GM10847 (cell line): ENCODE data around the gene PRCD.

ENCODE experiments used
- POLR2A ChIP-seq: IDR thresholded peaks from 2 replicates; pipeline ENCODE4 v1.6.1; 2011; ENCODE audit not compliant: insufficient read length; ENCODE audit errors: extremely low read depth

PRCD gene

DNA sequence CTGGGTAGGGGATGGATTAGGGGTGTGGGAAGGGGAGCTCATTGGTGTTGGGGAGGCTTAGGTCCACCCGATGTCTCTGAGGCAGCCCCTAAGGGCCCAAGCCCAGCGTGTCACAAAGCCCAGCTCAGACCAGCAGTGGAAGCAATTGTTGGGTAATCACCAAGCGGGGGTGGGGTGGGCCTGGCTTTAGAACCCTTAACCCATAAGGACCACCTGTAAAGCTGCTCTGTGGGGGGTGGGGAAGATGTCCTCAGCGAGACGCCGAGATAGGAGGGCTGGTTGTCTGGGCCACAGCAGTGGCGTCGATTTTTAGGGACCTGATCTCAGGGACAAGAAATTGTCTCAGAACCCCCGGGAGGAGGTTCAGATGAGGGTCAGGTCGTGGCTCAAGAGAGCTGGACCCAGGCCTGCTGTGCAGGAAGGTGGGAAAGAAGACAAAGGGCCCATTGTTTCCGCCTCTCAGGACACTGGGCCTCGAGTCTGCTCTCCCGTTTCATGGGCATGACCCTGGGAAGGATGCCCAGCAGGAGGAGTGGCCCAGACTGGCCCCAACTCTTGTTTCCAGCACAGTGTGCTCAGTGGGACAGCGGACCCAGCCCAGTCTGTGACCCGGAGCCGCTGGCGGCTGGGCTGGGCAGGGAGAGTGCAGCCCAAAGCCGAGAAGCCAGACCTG is 29.9 kb downstream of the PRCD start:
- TF ChIP-seq POLR2A: no peak

GRCh38 chr17:76570457-76570856 is 30.6 kb downstream of the PRCD start:
- TF ChIP-seq POLR2A: no peak

GRCh38 chr17:76570877-76571471 is 31.1 kb downstream of the PRCD start:
- no peak for TF ChIP-seq POLR2A

DNA sequence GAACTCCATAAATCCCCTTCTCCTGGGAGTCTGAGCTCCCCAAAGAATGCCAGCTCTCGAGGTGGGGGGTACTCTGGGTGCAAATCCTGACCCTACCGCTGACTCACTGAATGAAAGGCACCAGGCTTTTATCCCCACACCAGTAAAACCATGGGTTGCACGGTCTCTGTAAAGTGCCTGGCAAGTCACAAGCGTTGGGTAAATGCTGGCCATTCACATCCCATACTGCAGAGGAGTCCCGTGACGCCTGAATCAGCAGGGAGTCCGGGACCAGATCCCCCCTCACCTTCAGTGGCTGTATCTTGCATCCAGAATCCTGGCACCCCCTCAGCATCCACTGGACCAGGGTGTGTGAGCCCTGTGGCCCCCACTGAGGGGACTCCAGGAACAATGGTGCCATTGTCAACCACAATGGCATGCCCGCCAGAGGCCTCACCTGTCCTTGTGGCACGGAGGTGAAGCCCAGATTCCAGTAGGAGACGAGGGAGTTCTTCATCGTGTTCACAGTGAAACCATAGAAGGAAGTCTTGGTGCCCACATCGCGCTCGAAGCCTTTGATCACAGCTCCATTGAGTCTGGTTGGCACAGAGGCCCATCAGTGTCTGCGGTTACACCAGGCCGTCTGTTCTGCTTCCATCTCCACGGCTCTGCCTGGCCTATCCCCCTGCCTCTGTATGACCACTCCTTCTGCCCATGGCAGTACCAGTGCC is 32.5 kb downstream of the PRCD start:
- no peak for TF ChIP-seq POLR2A

DNA sequence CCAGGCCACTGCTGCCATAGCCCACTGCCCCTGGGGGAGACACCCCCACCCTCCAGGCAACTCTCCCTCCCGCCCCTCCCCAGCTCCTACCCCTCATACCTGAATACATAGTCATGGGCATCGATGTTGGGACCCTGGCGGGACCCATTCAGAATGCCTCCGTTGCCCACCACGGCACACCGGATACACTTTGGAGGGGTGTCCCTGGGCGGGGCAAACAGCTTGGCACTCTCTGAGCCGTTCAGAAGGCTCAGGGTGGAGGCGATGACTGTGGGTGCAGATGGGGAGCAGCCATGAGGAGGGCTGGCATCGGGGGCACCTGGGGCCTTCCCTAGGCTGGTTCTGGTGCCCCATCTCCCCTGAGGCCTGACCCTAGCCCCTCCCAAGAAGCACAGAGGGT is 33.3 kb downstream of the PRCD start:
- TF ChIP-seq POLR2A: no peak

GRCh38 chr17:76574166-76574565 is 34.3 kb downstream of the PRCD start:
- TF ChIP-seq POLR2A: no peak

DNA sequence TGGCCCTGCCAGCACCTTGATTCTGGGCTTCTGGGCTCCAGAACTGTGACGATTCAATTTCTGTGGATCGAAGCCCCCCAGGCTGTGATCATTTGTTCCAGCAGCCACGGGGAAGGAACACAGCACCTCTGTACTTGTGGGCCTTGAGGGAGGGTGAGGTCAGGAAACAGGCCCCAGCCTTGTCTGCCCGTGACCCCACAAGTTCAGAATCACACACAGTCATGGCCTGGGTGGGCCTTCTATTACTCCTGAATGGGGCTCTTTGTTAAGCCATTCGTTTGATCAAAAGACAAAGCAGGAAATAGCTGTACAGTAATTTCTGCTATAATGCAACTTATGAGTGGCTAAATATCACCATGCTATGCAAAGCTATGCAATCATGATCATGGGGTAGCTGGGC is 35.7 kb downstream of the PRCD start:
- TF ChIP-seq POLR2A: no peak

- no peak for TF ChIP-seq POLR2A
Observed at GRCh38 chr17:76576189-76576588, 36.3 kb downstream of the PRCD start.

DNA sequence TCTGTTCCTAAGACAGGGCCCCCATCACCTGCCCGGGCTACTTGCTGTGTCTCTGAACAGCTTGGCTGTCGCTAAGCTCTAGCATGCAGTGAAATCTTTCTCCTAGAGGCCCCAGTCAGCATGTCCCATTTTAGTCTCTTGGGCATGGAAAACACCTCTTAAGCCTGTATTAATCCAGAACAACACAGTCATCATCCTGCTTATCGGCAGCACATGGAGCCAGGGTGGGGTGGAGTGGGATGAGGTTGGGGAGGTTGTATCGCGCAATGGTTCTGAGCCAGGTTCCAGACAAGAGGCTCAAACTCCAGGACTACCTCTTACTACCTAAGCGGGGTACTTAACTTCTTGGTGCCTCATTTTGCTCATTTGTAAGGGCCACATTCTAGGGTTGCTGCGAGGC is 38.0 kb downstream of the PRCD start:
- no peak for TF ChIP-seq POLR2A

GRCh38 chr17:76578376-76578775 is 38.5 kb downstream of the PRCD start:
- TF ChIP-seq POLR2A: no peak

DNA sequence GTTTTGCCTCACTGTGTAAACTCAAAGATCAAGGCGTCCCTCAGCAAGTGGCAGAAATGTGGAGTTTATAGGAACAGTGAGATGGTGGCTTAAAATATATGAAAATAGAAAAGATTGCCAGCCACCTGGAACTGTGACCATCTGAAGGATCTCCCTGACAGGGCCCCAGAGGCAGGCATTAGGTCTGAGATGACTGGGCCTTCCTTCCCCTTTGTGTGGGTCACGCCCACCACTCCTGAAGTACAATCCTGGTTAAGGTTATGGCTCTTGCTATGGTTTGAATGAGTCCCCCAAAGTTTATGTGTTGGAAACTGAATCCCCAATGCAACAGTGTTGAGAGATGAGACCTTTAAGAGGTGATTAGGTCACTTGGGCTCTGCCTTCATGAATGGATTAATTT is 39.4 kb downstream of the PRCD start:
- TF ChIP-seq POLR2A: no peak

DNA sequence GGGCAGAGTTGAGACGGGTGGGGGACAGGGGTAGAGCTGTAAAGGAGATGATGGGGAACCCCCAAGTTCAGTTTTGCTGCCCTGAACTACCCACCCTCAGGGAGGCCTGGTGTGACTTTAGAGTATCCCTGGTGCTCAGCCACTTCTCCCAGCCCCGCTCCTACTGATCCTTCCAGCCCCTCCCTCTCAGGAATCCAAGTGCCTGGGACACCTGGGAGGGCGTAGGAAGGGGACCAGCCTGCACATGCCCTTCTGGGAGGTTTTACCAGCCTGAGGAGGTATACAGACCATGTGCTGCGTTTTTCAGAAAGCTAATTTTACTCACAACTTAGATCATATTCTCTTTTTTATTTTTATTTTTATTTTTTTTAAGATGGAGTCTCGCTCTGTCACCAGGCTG is 41.7 kb downstream of the PRCD start:
- TF ChIP-seq POLR2A: no peak

DNA sequence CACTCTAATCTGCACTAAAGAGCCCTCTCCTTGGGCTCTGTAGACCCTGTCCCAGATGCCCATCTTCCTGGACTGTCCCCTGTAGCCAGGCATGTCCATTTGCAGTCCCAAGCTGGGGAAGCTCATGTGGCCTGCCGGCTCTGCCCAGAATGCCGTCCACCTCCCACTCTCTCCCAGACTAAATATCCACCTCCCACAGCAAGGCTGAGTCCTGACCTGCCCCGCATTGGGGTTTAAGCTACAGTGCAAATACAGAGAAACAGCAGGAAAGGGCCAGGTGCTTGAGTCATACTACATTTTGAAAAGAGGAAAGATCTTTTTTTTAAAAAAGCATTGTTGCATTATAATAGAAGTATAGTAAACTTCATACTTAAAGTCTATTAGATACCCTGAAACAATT is 42.8 kb downstream of the PRCD start:
- no peak for TF ChIP-seq POLR2A

DNA sequence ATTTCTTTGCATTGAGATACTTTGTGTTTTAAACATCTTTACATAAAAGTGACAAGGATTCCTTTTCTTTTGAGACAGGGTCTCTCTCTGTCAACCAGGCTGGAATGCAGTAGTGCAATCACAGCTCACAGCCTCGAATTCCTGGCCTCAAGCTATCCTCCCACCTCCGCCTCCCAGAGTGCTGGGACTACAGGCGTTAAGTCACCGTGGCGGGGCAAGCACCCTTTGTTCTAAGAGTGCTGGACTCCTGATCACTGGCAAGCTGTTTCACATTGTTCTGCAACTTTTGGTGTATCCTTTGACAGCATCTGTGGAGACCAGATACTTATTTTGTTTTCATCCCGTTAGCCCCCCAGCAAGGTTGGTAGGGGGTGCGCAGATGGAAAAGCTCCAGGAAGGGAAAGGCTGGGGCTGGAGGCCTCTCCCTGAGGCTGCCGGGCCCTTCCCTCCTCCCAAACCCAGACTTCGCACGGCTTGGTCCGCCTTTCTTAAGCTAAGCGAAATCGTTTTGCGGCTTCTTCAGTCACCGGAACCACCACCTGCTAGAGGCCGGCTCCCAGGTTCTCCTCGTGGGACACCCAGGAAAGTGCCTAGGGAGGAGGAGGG is 44.7 kb downstream of the PRCD start:
- no peak for TF ChIP-seq POLR2A

DNA sequence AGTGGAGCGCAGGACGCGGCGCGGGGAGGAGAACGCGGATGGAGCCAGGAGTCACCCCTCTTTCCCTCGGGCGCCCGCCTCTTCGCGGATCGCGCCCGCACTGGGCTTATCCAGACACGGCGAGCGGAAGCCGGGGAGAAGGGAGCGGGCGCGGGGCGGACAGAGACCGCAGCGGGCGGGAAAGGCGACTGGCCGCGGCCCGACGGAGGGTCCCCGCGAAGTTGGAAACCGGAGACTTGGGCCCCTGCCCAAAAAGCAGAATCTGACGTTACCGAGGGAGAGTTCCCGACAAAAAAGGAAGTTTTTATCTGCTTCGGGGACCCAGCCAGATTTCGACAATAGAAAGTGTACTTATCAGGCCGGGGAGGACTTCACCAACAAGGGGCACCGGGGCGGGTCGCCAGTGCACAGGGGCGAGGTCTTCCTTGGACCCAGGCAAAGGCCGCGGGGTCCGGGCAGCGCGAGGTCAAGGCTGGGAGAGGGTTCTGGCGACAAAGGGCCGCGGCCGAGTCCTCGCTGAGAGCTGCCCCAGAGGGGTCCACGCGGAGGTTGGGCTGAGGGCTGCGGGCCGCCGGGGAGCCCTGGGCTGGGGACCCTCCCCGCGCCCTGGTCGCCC is 45.3 kb downstream of the PRCD start:
- TF ChIP-seq POLR2A: no peak

DNA sequence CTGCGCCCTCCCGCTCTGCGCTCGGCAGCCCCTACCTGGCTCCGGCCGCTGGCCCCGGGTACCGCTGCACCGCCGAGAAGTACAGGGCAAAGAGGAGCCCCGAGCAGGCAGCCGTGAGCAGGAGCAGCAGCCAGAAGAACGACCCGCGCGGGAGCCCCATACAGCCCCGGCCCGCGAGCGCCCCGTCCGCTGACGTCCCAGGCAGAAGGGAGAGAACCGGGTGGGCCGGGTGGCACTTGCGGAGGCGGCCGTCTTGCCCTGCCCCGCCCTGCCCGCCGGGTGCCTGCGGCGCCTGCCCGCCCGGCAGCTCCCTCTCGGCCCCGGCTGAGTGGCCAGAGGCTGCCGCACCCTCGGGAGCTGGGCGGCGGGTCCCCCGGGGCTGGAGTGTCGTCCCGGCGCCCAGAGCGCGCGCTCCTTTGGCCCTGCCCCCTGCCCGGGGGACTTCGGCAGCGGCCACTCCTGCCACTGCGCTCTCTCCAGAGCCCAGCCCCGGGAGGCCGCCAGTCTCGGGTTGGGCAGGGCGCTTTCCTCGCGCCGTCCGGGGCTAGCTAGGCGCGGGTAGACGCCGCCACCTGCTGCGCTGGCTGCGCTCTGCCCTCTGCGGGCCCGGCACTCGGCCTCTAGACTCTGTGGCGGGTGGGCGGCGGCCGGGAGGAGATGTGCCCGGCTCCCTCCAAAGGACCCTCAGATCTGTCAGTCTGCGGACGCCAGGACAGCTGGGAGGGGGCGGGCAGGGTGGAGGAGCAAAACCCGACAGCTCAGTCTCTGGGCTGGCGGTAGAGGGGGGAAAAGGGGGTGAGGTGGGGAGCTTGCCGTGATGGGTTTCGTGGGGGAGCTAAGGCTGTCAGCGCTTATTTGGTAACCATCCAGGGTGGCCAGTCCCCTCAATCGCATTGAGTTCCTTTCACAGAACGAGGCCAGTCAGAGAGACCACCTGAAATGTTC is 46.1 kb downstream of the PRCD start, which contains the start of gene ST6GALNAC2:
TSS of gene ST6GALNAC2 (minus strand) at position 212 of the 945 bp plus-strand sequence. CDS start at position 160, 52 bp downstream.
- TF ChIP-seq POLR2A: no peak
